NCI-H774 (cell line): ENCODE data around the gene ELL2.
"Not testable (repeated sequence)": the region's sequence is repeated elsewhere in the genome, so short reads cannot be mapped to it uniquely, and the experiment has no call there.

ENCODE experiments used
- DNase-seq: peaks from one replicate; lab custom pipeline; 2025; lab: John Stamatoyannopoulos, UW

Gene ELL2

GRCh38 chr5:95859661-95860060 lies 102.0 kb downstream of the ELL2 start:
- DNase-seq, result no peak

- DNase-seq, result peak; percentile 87
Measured at GRCh38 chr5:95858661-95859595, 102.7 kb downstream of the ELL2 start.

DNA sequence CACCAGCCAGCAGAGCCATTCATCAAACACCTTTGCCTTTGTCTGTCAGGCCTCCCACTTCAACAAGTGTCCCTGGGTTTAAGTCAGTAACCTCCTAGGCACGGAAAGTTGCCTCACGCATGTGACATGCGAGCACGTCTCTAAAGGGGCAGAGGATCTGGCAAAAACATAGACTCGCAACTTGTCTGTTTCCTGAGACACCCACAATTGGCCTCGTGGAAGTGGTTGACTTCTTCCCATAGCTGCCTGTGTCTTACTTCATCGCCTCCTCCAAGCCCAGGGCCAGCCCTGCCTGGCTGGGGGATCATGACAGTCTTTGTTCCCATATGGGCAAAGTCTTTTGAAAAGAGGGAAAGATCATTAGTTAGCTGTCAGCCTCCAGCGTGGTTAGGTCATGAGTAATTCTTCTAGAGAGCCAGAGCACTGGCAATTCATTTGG lies 103.6 kb downstream of the ELL2 start:
- DNase-seq, result no peak

DNA sequence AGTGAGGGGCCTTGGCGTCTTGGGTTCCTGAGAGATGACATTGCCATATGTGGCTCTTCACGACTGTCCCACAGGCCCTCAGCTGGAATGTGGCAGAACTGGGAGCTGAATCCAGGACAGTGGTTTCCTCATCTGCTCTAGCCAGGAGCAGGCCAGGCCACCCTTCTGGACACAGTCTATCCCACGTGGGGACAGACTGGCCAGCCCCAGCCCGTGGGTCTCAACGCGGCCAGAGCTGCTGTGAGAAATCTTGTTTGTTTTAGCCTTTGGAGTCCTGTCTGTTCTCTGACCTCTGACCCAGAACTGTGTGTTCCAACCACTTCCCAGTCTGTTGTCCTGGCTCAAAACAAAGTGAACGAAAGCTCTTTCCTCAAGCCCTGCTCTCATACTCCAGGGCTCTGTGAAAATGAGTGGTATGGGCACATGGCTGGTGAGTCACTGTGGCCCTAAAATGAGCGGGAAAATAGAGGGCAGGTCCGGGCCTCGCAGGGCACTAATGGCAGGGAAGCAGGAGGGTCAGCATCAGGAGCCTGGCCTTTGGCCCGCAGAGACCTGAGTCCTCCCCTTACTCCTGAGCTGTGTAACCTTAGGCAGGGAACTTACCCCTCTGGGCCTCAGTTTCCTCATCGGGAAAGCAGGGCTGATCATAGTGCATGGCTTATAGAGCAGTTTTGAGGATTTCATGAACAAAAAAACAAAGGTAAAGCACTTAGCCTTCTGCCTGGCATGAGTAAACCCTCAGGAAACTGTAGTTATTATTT lies 104.3 kb downstream of the ELL2 start:
- DNase-seq, result no peak

DNA sequence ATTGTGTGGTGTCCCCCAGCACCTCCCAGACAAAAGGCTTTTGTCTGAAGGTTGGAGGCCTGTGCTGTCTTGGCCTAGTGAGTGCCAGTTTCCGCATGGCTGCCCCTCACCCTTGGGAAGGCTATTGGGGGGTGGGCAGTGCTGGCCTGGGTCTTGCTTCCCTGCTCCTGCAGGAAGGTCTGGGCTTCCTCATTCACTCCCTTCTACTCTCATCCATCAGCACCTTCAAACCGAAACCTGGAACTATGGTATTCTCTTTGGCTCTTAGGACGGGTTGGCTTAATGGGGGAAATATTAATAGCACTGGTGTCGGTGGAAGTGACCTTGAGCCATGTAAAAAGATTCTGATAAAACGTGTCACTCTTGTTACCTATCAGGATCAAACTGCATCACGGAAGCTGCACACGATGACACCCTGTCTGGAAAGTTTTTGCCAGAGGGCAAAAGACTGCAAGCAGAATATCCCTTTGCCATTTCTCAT lies 105.1 kb downstream of the ELL2 start:
- DNase-seq, result no peak

DNA sequence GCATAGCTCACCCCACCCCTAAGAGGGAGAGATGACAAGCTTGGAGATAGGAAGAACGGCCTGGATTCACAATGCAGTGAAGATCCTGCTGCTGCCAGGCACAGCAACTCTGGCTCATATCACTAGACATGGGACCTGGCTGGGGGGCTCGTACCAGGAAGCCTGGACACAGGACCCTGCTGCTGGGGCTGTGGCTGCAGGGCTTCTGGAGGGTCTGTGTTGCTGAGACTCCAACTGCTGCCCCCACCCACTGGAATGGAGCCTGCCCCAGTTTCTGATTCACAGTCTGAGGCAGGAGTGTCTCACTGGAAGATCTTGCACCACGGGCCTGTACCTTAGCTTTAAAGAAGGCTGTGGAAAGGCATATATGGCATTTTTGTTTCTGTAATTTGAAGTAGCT lies 108.2 kb downstream of the ELL2 start:
- no peak for DNase-seq

DNA sequence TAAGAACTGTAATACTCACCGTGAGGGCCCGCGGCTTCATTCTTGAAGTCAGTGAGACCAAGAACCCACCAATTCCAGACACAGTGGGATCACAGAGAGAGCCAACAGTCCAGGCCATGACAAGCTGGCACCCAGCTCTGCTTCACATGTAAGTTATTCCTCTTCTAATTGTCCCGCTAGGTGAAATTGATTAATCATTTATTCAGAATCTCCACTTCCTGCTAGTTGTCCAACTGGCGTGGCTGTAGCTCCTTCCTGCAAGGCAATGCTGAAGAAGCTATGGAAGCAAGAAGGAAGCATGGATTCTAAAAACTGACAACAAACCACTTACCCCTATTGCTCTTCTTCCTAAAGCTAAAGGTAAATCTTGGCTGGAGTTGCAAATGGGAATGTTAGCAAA lies 109.1 kb downstream of the ELL2 start:
- DNase-seq, result no peak

GRCh38 chr5:95851141-95851540 lies 110.5 kb downstream of the ELL2 start:
- DNase-seq, result not testable (repeated sequence)

GRCh38 chr5:95850391-95850894 lies 111.2 kb downstream of the ELL2 start:
- no peak for DNase-seq

GRCh38 chr5:95848701-95849100 lies 113.0 kb downstream of the ELL2 start:
- DNase-seq, result no peak

- no peak for DNase-seq
Measured at GRCh38 chr5:95847261-95847592, 114.4 kb downstream of the ELL2 start.

GRCh38 chr5:95846554-95847260 lies 114.9 kb downstream of the ELL2 start:
- DNase-seq, result peak; percentile 48

- no peak for DNase-seq
Measured at GRCh38 chr5:95845391-95845790, 116.3 kb downstream of the ELL2 start.

DNA sequence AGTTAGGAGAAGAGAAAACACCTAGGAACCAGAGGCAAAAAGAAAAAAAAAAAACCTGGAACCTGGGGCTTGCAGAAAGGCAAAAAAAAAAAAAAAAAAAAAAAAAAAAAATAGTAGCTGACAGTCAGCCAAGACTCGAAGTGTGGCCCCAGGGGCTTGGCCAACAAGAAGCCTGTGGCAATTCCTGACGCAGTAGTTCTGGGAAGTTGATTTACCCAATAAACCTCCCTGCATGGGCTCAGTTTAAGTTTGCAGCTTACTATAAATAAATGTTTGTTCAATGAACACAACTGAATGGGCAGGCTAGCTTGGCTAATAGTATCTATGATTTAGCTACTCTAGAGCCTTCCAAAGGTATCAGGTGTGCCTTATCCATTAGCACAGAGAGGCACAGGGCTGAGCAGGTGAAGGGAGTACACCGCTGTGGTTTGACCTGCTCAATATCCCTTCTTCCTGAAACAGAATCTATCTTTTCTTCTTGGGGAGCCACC lies 117.9 kb downstream of the ELL2 start:
- no peak for DNase-seq

- no peak for DNase-seq
Measured at GRCh38 chr5:95842854-95843544, 118.7 kb downstream of the ELL2 start.

GRCh38 chr5:95841914-95842812 lies 119.5 kb downstream of the ELL2 start:
- DNase-seq, result no peak

GRCh38 chr5:95840956-95841705 lies 120.5 kb downstream of the ELL2 start:
- no peak for DNase-seq

DNA sequence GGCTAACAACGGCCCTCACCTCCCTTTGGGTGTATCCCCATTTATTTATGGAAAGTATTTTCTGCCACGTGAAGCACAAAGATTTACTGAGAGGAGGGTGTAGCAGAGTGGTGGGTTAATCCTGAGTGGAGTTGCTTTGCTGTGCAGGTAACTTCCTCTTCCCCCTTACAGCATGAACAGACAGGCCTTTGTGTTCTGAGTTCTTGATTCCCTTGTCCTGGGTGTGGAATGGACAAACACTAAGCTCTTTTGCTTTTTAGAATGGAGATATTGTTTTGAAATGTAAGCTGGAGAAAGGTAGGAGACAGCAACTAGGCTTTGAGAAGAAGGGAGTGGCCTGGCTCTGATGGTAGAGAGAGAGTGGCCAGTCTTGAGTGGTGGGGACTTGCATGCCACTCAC lies 122.0 kb downstream of the ELL2 start:
- DNase-seq, result no peak

DNA sequence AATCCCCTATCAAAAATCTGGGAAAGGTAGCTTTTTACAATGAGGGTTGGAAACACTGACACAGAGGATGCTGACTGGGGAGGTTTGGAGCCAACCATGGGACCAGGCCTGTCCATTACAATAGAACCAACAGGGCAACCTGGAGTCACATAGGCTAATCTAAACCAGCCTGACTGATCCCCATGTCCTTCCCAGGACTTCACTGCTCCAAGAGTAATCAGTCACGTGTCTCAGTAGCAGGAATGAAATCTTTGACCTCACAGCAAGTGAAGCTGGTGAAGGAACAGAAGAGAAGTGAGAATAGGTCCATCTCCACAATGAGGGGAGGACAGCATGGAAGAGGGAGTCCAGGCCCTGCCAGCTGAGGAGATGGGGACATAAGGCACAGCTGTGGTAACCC lies 123.1 kb downstream of the ELL2 start:
- no peak for DNase-seq
